GM18858 (cell line): ENCODE data around the gene RAB41.
"Not testable (repeated sequence)": the region's sequence is repeated elsewhere in the genome, so short reads cannot be mapped to it uniquely, and the experiment has no call there.

Experiments used
- ATAC-seq: cut with Tn5 transposase; IDR thresholded peaks from one replicate; pipeline ENCODE4 v1.9.1; 2021; ENCODE audit not compliant: unreplicated experiment

RAB41 gene

GRCh38 chrX:70281951-70282350 is at the start of gene RAB41:
Gene RAB41, plus strand, starts transcription at chrX:70282172. Its CDS starts 46 bp downstream, at chrX:70282218.
- ATAC-seq = no peak

- no peak for ATAC-seq
Measured at GRCh38 chrX:70234355-70234754, 47.6 kb upstream of the RAB41 start, which contains the start of gene AWAT1. Gene AWAT1, plus strand, starts transcription at chrX:70234655. Its CDS starts 41 bp downstream, at chrX:70234696.

GRCh38 chrX:70240751-70241150 is 41.2 kb upstream of the RAB41 start:
- ATAC-seq = no peak

GRCh38 chrX:70241501-70241900 is 40.5 kb upstream of the RAB41 start:
- no peak for ATAC-seq

- not testable (repeated sequence) for ATAC-seq
Measured at GRCh38 chrX:70243601-70244000, 38.4 kb upstream of the RAB41 start.

- ATAC-seq = no peak
Measured at GRCh38 chrX:70244881-70245280, 37.1 kb upstream of the RAB41 start.

- no peak for ATAC-seq
Measured at GRCh38 chrX:70247252-70247651, 34.7 kb upstream of the RAB41 start.

GRCh38 chrX:70252491-70252890 is 29.5 kb upstream of the RAB41 start:
- ATAC-seq = no peak

GRCh38 chrX:70253377-70254062 is 28.5 kb upstream of the RAB41 start:
- no peak for ATAC-seq

GRCh38 chrX:70254063-70254400 is 27.9 kb upstream of the RAB41 start:
- no peak for ATAC-seq

- ATAC-seq = no peak
Measured at GRCh38 chrX:70254909-70255308, 27.1 kb upstream of the RAB41 start.

GRCh38 chrX:70255452-70255851 is 26.5 kb upstream of the RAB41 start:
- no peak for ATAC-seq

- no peak for ATAC-seq
Measured at GRCh38 chrX:70257423-70258288, 24.3 kb upstream of the RAB41 start.

GRCh38 chrX:70260104-70260503 is 21.9 kb upstream of the RAB41 start, which contains the start of gene P2RY4:
Gene P2RY4, minus strand, starts transcription at chrX:70260204. Its CDS starts 580 bp downstream, at chrX:70259624.
- no peak for ATAC-seq

GRCh38 chrX:70262952-70263567 is 18.9 kb upstream of the RAB41 start:
- ATAC-seq = peak; percentile 84

GRCh38 chrX:70264784-70265183 is 17.2 kb upstream of the RAB41 start:
- ATAC-seq = no peak

GRCh38 chrX:70268034-70268433 is 13.9 kb upstream of the RAB41 start, which contains the start of gene ARR3:
Gene ARR3, plus strand, starts transcription at chrX:70268334. Its CDS starts 1,052 bp downstream, at chrX:70269386.
- ATAC-seq = no peak

GRCh38 chrX:70274029-70274428 is 7.9 kb upstream of the RAB41 start:
- not testable (repeated sequence) for ATAC-seq

GRCh38 chrX:70279081-70279480 is 2.9 kb upstream of the RAB41 start:
- ATAC-seq = no peak

GRCh38 chrX:70280573-70280972 is 1.4 kb upstream of the RAB41 start:
- no peak for ATAC-seq

- no peak for ATAC-seq
Measured at GRCh38 chrX:70289168-70289792, 7.3 kb downstream of the RAB41 start.
